DOHH2 (cell line): ENCODE data around the gene SLC30A10.

Source experiments
- H3F3A ChIP-seq: fragments of 200-600 bp; sonication (generic), shearing (Covaris generic); 2 replicates; pipeline ENCODE4 v1.6.0; 2016; ENCODE audit warnings: antibody characterized with exemption, mild to moderate bottlenecking; ENCODE audit not compliant: control insufficient read depth, insufficient read depth
- H3K27ac ChIP-seq: fragments of 200-600 bp; sonication (generic); 2 replicates; pipeline ENCODE4 v1.5.1; 2014; ENCODE audit warnings: low read depth, mild to moderate bottlenecking, low read length, moderate library complexity
- H3K27me3 ChIP-seq: fragments of 200-600 bp; sonication (generic); 2 replicates; pipeline ENCODE4 v1.6.1; 2014; ENCODE audit warnings: mild to moderate bottlenecking, low read length, mixed read lengths; ENCODE audit not compliant: control insufficient read depth
- H3K36me3 ChIP-seq: fragments of 200-600 bp; sonication (generic); 2 replicates; pipeline ENCODE4 v1.6.1; 2014; ENCODE audit warnings: mild to moderate bottlenecking, low read length, moderate library complexity, mixed read lengths; ENCODE audit not compliant: control insufficient read depth
- H3K4me1 ChIP-seq: fragments of 200-600 bp; sonication (generic); 2 replicates; pipeline ENCODE4 v1.6.1; 2014; ENCODE audit warnings: mild to moderate bottlenecking, low read length, mixed read lengths; ENCODE audit not compliant: control insufficient read depth
- H3K4me2 ChIP-seq: fragments of 200-600 bp; sonication (generic); 2 replicates; pipeline ENCODE4 v1.6.0; 2014; ENCODE audit warnings: mild to moderate bottlenecking, low read length, moderate library complexity
- H3K4me3 ChIP-seq: fragments of 200-600 bp; sonication (generic); 2 replicates; pipeline ENCODE4 v1.5.1; 2014; ENCODE audit warnings: mild to moderate bottlenecking, low read length, mixed read lengths
- H3K79me2 ChIP-seq: fragments of 200-600 bp; sonication (generic); 2 replicates; pipeline ENCODE4 v1.6.1; 2014; ENCODE audit warnings: mild to moderate bottlenecking, low read length, mixed read lengths; ENCODE audit not compliant: control insufficient read depth
- H3K9me2 ChIP-seq: fragments of 200-600 bp; sonication (generic); replicated peaks from 2 replicates; pipeline ENCODE4 v1.6.1; 2014; ENCODE audit warnings: mild to moderate bottlenecking, low read length, mixed read lengths; ENCODE audit not compliant: control insufficient read depth
- H3K9me3 ChIP-seq: fragments of 200-600 bp; sonication (generic); 2 replicates; pipeline ENCODE4 v1.6.1; 2014; ENCODE audit warnings: antibody characterized with exemption, low read length, mixed read lengths; ENCODE audit not compliant: control insufficient read depth, insufficient read depth
- H4K20me1 ChIP-seq: fragments of 200-600 bp; sonication (generic); 2 replicates; pipeline ENCODE4 v1.6.0; 2014; ENCODE audit warnings: low read depth, mild to moderate bottlenecking, antibody characterized with exemption, low read length, moderate library complexity; ENCODE audit not compliant: control insufficient read depth, insufficient read depth
- CTCF ChIP-seq: fragments of 200-600 bp; sonication (generic); IDR thresholded peaks from one replicate; pipeline ENCODE4 v1.5.1; 2014; ENCODE audit warnings: antibody characterized with exemption, mild to moderate bottlenecking, low read depth, low read length; ENCODE audit not compliant: poor library complexity, severe bottlenecking
- EZH2phosphoT487 ChIP-seq: fragments of 200-600 bp; sonication (generic); IDR thresholded peaks from 2 replicates; pipeline ENCODE4 v1.6.1; 2017; ENCODE audit warnings: borderline replicate concordance, mild to moderate bottlenecking, antibody characterized with exemption, low read length, moderate library complexity, mixed read lengths

Gene SLC30A10

GRCh38 chr1:219965285-219966070 is 37.1 kb upstream of the SLC30A10 start:
- Histone ChIP-seq H4K20me1 (no peaks in the 10 kb centered on the region), H3K36me3 (peaks cover 27% of the 10 kb centered on the region), H3K79me2 (no peaks in the 10 kb centered on the region), H3K4me2 (no peak overlapping the region), H3K27me3 (no peaks in the 10 kb centered on the region), H3K27ac (no peak overlapping the region), H3F3A (peaks cover 8% of the 10 kb centered on the region), H3K9me2 (no peaks in the 10 kb centered on the region), H3K4me1 (no peaks in the 10 kb centered on the region), H3K9me3 (no peaks in the 10 kb centered on the region), H3K4me3 (no peak overlapping the region)
- no peak for TF ChIP-seq EZH2phosphoT487
- TF ChIP-seq CTCF, result no peak

- Histone ChIP-seq H3K9me3 (no peaks in the 10 kb centered on the region), H3K27ac (no peak overlapping the region), H4K20me1 (no peaks in the 10 kb centered on the region), H3K36me3 (peaks cover 6% of the 10 kb centered on the region), H3K9me2 (no peaks in the 10 kb centered on the region), H3K4me1 (no peaks in the 10 kb centered on the region), H3K4me2 (no peak overlapping the region), H3K4me3 (no peak overlapping the region), H3K79me2 (no peaks in the 10 kb centered on the region), H3F3A (peaks cover 8% of the 10 kb centered on the region), H3K27me3 (no peaks in the 10 kb centered on the region)
- no peak for TF ChIP-seq CTCF
- TF ChIP-seq EZH2phosphoT487, result no peak
These were observed 35.1 kb upstream of the SLC30A10 start for GRCh38 chr1:219963432-219963831.

- H3K4me2 ChIP-seq, result no peak overlapping the region
- no peaks in the 10 kb centered on the region for H3K36me3 ChIP-seq
- no peaks in the 10 kb centered on the region for H4K20me1 ChIP-seq
- TF ChIP-seq EZH2phosphoT487 (no peak), CTCF (no peak)
- no peaks in the 10 kb centered on the region for H3K9me3 ChIP-seq
- no peaks in the 10 kb centered on the region for H3K27me3 ChIP-seq
- no peak overlapping the region for H3K4me3 ChIP-seq
- no peak overlapping the region for H3K27ac ChIP-seq
- peaks cover 8% of the 10 kb centered on the region; the same call in 1 of the 2 replicates for H3F3A ChIP-seq
- no peaks in the 10 kb centered on the region for H3K79me2 ChIP-seq
- H3K9me2 ChIP-seq, result no peaks in the 10 kb centered on the region
- no peaks in the 10 kb centered on the region for H3K4me1 ChIP-seq
These were observed 33.3 kb upstream of the SLC30A10 start for GRCh38 chr1:219961684-219962083.
